ENCODE data around the gene SLC4A5.

The SLC4A5 gene, protein sequence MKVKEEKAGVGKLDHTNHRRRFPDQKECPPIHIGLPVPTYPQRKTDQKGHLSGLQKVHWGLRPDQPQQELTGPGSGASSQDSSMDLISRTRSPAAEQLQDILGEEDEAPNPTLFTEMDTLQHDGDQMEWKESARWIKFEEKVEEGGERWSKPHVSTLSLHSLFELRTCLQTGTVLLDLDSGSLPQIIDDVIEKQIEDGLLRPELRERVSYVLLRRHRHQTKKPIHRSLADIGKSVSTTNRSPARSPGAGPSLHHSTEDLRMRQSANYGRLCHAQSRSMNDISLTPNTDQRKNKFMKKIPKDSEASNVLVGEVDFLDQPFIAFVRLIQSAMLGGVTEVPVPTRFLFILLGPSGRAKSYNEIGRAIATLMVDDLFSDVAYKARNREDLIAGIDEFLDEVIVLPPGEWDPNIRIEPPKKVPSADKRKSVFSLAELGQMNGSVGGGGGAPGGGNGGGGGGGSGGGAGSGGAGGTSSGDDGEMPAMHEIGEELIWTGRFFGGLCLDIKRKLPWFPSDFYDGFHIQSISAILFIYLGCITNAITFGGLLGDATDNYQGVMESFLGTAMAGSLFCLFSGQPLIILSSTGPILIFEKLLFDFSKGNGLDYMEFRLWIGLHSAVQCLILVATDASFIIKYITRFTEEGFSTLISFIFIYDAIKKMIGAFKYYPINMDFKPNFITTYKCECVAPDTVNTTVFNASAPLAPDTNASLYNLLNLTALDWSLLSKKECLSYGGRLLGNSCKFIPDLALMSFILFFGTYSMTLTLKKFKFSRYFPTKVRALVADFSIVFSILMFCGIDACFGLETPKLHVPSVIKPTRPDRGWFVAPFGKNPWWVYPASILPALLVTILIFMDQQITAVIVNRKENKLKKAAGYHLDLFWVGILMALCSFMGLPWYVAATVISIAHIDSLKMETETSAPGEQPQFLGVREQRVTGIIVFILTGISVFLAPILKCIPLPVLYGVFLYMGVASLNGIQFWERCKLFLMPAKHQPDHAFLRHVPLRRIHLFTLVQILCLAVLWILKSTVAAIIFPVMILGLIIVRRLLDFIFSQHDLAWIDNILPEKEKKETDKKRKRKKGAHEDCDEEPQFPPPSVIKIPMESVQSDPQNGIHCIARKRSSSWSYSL

DNA sequence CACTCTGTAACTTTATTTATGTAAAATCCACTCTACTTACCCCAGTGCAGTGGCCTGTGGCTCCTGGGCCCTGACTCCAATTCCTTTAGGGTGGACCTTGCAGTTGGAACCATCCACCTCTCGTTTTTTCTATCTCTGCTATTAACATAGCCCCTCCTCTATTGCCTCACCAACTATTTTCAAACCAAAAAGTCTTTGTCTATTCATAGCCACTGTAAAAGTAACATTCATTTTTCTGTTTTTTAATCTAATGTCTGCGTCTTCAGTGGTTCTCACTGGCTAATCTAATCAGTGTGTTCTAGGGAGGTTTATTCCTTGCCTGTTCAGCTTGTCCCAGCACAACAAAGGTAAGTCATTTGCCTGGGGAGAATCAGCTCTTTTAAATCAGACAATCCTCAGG, at the start of gene SLC4A5:
Gene SLC4A5 (minus strand): TSS at position 101 of the 400 bp plus-strand sequence. CDS start 28,393 bp downstream, outside the sequence.
- no peak for DNase-seq (ENCODE audit: extremely low read depth in 1 of 2, low read depth in 1 of 2)

- DNase-seq (ENCODE audit: extremely low read depth in 1 of 2, low read depth in 1 of 2), result no peak
Measured at GRCh38 chr2:74392449-74392743, 49.2 kb upstream of the SLC4A5 start.

- DNase-seq (ENCODE audit: extremely low read depth in 1 of 2, low read depth in 1 of 2), result peak; percentile 82 to 83
Measured at GRCh38 chr2:74391580-74392448, 48.6 kb upstream of the SLC4A5 start.

GRCh38 chr2:74391209-74391579, 48.0 kb upstream of the SLC4A5 start:
- no peak for DNase-seq (ENCODE audit: extremely low read depth in 1 of 2, low read depth in 1 of 2)

GRCh38 chr2:74390606-74391005, 47.4 kb upstream of the SLC4A5 start:
- DNase-seq (ENCODE audit: extremely low read depth in 1 of 2, low read depth in 1 of 2), result no peak

- no peak for DNase-seq (ENCODE audit: extremely low read depth in 1 of 2, low read depth in 1 of 2)
Measured at GRCh38 chr2:74387346-74387745, 44.1 kb upstream of the SLC4A5 start.

GRCh38 chr2:74385396-74385795, 42.2 kb upstream of the SLC4A5 start:
- no peak for DNase-seq (ENCODE audit: extremely low read depth in 1 of 2, low read depth in 1 of 2)

- DNase-seq (ENCODE audit: extremely low read depth in 1 of 2, low read depth in 1 of 2), result no peak
Measured at GRCh38 chr2:74384051-74384450, 40.8 kb upstream of the SLC4A5 start.

- DNase-seq (ENCODE audit: extremely low read depth in 1 of 2, low read depth in 1 of 2), result no peak
Measured at GRCh38 chr2:74383254-74383653, 40.0 kb upstream of the SLC4A5 start.

- no peak for DNase-seq (ENCODE audit: extremely low read depth in 1 of 2, low read depth in 1 of 2)
Measured at GRCh38 chr2:74381751-74382150, 38.5 kb upstream of the SLC4A5 start.

DNA sequence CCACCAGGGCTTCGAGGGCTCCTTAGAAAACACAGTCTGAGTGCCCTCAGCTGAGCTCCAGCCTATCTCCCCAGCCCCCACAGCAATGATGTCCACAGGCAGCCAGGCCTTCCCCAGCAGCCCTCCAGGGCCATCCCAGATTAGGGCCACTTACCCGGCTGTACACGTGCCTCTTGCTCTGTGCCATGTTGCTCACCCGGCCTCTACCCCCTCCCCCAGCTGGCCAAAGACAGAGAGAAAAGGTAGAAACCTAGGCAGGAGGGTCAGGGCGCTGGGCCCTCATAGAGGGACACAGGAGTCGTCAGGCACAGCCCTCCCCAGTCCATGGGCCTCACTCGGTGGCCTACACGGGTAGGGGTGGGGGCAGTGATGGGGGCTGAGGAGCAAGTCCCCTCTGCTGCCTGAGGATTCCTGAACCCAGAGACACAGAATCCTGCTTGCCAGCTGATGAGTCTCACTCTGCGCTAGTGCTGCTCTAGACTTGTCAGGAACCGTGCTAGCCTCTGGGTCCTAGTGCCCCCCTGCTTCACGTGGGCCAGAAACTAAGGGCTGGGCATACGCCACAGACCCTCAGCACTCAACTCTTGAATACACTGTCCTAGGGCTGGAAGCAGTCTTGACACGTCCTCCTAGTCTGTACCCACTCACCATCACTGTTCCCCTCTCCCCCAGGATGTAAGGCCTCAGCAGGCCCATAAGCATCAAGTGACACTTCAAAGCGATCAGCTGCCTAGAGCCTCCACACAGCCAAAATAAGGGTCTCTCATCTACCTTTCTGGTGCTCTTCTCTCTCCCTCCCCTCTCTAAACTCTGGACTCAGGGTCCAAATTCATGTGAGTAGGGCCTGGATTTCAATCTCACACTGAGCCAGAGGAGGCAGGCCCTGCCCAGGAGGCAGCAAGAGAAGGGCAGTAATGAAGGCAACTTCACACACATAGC, 36.9 kb upstream of the SLC4A5 start, which contains the start of gene DCTN1:
Gene DCTN1 (minus strand): TSS at position 461 of the 939 bp plus-strand sequence. CDS start 274 bp downstream, at position 187.
- no peak for DNase-seq (ENCODE audit: extremely low read depth in 1 of 2, low read depth in 1 of 2)

DNA sequence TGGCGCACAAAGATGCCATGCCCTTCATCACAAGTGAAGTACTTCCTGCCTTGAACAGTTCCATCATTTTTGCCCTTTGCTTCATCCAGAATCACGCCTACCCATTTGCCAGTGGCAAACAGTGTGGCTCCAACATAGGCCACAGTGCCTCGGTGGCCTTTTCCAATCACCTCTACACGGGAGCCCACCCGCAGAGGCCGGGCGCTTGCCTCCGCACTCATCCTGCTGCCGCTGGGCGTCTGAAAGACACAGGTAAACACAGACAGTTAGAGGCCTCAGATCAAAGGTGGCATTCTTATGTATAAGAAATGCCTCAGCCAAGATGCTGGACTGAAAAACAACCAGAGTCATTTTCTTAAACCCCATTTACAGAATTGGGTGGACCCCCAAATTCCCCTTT, 34.8 kb upstream of the SLC4A5 start:
- DNase-seq (ENCODE audit: extremely low read depth in 1 of 2, low read depth in 1 of 2), result no peak

DNA sequence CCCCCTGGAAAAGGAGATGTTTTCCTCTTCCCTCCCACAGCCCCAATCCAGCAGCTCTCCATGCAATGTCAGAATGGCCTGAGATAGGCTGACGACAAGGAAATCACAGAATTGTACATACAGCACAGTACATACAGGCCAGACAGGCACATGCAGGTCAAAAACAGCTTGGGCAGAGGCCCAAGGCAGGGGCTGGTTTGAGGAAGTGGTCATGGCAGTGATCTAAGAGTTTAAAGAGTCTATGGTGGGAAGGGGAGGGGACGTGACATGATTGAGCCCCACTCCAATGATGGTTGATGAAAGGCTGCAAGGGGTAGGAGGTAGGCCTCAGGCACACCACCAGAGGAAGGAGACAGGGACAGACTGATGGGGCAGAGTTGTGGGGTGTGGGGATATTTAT, 32.6 kb upstream of the SLC4A5 start:
- DNase-seq (ENCODE audit: extremely low read depth in 1 of 2, low read depth in 1 of 2), result no peak

GRCh38 chr2:74374509-74375205, 31.4 kb upstream of the SLC4A5 start:
- DNase-seq (ENCODE audit: extremely low read depth in 1 of 2, low read depth in 1 of 2), result no peak

DNA sequence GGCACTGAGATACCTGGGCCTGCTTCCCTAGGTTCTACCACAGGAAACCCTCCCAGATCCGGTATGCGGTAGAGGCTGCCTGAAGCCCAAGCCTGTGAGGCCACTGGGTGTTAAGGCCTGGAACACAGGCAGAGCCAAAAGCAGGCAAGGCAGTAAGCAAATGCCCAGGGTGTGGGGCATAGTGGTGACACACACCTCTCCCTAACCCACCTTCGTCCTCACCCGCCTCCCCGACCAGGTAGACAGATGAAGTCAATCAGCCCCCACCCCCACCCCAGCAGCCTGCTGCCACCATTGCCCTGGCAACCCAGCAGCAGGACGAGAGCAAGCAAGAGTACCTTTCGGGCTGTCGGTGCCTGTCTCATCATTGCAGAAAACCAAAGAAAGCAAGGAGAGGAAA, 30.8 kb upstream of the SLC4A5 start:
- DNase-seq (ENCODE audit: extremely low read depth in 1 of 2, low read depth in 1 of 2), result no peak

DNA sequence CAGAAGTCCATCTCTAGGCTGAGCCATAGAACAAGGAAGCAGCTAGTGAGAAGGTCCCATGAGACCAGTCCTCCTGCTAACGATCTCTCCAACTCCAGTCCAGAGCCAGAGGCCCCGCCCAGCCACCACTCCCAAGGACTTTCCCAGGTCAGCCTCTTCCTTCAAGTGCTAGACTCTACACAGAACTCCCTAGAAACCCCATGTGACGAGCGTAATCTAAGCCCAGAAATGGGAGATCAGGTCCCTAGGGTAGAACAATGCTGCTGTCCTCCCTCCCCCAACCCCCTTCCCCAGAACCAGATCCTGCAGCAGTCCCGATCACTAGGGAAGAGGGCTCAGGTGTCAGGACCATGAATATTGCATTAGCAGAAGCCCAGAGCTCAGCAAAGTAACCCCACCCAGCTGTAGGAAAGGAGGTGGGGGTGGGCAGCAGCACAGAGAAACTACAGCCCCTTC, 30.0 kb upstream of the SLC4A5 start:
- DNase-seq (ENCODE audit: extremely low read depth in 1 of 2, low read depth in 1 of 2), result no peak

GRCh38 chr2:74372674-74373073, 29.5 kb upstream of the SLC4A5 start:
- no peak for DNase-seq (ENCODE audit: extremely low read depth in 1 of 2, low read depth in 1 of 2)

DNA sequence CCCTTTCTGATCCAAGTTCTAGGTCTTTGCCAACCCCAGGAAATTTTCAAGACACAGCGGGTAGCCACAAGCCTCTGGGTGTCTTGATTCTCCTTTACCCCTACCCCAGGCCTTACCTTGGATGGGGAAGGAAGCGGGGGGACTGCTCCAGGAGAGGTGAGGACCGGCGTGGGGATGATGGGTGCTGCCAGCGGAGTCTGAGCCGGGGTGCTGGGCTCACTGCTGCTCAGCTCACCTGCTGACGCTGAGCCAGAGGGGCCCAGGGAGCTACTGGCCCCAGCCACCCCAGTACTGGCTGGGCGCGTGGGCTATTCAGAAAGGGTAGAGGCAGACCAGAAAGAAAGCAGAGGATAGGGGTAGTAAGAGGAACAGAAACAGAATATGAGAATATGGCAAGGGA, 28.2 kb upstream of the SLC4A5 start:
- DNase-seq (ENCODE audit: extremely low read depth in 1 of 2, low read depth in 1 of 2), result no peak

DNA sequence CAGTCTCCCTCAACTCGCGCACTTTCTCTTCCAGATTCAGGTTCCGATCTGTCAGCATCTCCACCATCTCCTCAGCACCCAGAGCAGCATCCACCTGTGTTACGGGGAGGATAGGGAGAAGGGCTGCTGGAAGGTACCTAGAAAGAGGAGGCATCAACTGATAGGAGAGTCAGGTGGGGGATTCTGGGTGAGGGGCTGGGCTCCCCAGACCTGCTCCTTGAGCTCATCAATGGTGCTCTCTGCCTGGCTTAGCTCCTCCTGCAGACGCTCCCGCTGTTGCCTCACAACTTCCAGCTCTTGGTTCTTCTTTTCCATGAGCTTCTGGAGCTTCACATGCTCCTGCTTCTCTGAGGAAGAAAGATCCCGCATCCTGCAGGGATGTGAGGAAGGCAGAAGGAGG, 26.8 kb upstream of the SLC4A5 start:
- DNase-seq (ENCODE audit: extremely low read depth in 1 of 2, low read depth in 1 of 2), result no peak

Measured in stimulated activated CD8-positive, alpha-beta memory T cell treated with anti-CD3 and anti-CD28 coated beads, Interleukin-7, amount 100 ng/mL, for 48 hours (primary cell).